GM12801 (cell line): ENCODE measurements around the gene DRP2.

Source experiments
- CTCF ChIP-seq: IDR thresholded peaks from one replicate; pipeline ENCODE4 v1.5.1; 2011; ENCODE audit warnings: control low read depth; ENCODE audit not compliant: insufficient read length; ENCODE audit errors: extremely low read depth

DRP2 gene

GRCh38 chrX:101219116-101219863 is at the start of gene DRP2:
Gene DRP2 (plus strand): TSS chrX:101219786. CDS start chrX:101231648, 11,862 bp downstream.
- TF ChIP-seq CTCF, result no peak

GRCh38 chrX:101171883-101172400 is 47.6 kb upstream of the DRP2 start:
- TF ChIP-seq CTCF, result no peak

GRCh38 chrX:101176439-101176838 is 43.1 kb upstream of the DRP2 start:
- no peak for TF ChIP-seq CTCF

GRCh38 chrX:101190736-101191135 is 28.9 kb upstream of the DRP2 start:
- no peak for TF ChIP-seq CTCF

GRCh38 chrX:101191217-101191750 is 28.3 kb upstream of the DRP2 start:
- TF ChIP-seq CTCF, result no peak

- no peak for TF ChIP-seq CTCF
These were observed 24.0 kb upstream of the DRP2 start for GRCh38 chrX:101195442-101196173.

- no peak for TF ChIP-seq CTCF
These were observed 15.7 kb upstream of the DRP2 start for GRCh38 chrX:101203761-101204351.
